Measurements from ENCODE around the gene ADAM17.

- TF ChIP-seq CTCF (IDR thresholded peaks at IDR 0.05), result no peak
- no peak for TF ChIP-seq POLR2AphosphoS5 (IDR thresholded peaks at IDR 0.05; ENCODE audit: low read depth, low read length)
- TF ChIP-seq USF2 (IDR thresholded peaks at IDR 0.05; ENCODE audit: borderline replicate concordance, low read depth, low read length), result no peak
- TF ChIP-seq ZBTB33 (IDR thresholded peaks at IDR 0.05; ENCODE audit: borderline replicate concordance, low read depth), result no peak
- no peak for TF ChIP-seq RAD21 (IDR thresholded peaks at IDR 0.05; ENCODE audit: low read length)
- TF ChIP-seq RCOR1 (IDR thresholded peaks at IDR 0.05; ENCODE audit: low read length), result no peak
- no peak for TF ChIP-seq EP300 (IDR thresholded peaks at IDR 0.05; ENCODE audit: borderline replicate concordance in 1 of 2, low read depth in 1 of 2, low read length in 1 of 2)
- TF ChIP-seq CHD2 (IDR thresholded peaks at IDR 0.05; ENCODE audit: low read length, partially characterized antibody), result no peak
- no peak for TF ChIP-seq IRF3 (IDR thresholded peaks at IDR 0.05; ENCODE audit: low read depth, low read length)
- no peak for TF ChIP-seq USF1 (IDR thresholded peaks at IDR 0.05; ENCODE audit: borderline replicate concordance, low read depth)
- no peak for TF ChIP-seq MAX (IDR thresholded peaks at IDR 0.05; ENCODE audit: low read depth)
- no peak for TF ChIP-seq YY1 (IDR thresholded peaks at IDR 0.05; ENCODE audit: low read depth)
These were observed 45.8 kb upstream of the ADAM17 start for GRCh38 chr2:9601397-9601796.
